Brain microvascular endothelial cell (primary cell): ENCODE data around the gene ZBP1.

Experiments used
- DNase-seq: peaks from one replicate; pipeline ENCODE4 v3.0.0-alpha.2; 2020
- H3K27ac ChIP-seq: fragments of 250-450 bp; sonication (Bioruptor Pico); 2 replicates; pipeline ENCODE4 v1.5.1; 2020; ENCODE audit warnings: mild to moderate bottlenecking, moderate library complexity
- H3K27me3 ChIP-seq: fragments of 250-450 bp; sonication (Bioruptor Pico); replicated peaks from 2 replicates; pipeline ENCODE4 v1.5.1; 2020; ENCODE audit warnings: mild to moderate bottlenecking
- H3K36me3 ChIP-seq: fragments of 250-450 bp; sonication (Bioruptor Pico); replicated peaks from 2 replicates; pipeline ENCODE4 v1.5.1; 2020; ENCODE audit warnings: mild to moderate bottlenecking
- H3K4me3 ChIP-seq: 2 replicates; pipeline ENCODE4 v1.5.1; 2011; ENCODE audit warnings: low read depth, mild to moderate bottlenecking, control low read depth, low read length, moderate library complexity
- CTCF ChIP-seq: IDR thresholded peaks from 2 replicates; pipeline ENCODE4 v1.5.1; 2011; ENCODE audit warnings: low read depth, mild to moderate bottlenecking, moderate library complexity, low read length, control low read depth, inconsistent platforms; ENCODE audit errors: missing control alignments
- in situ Hi-C: cut with HindIII; loops from 2 replicates; pipeline ENCODE4 v1.10.0; 2017; ENCODE audit warnings: low sequenced_read_pairs, low pct_ligation_motif_present

The ZBP1 gene

GRCh38 chr20:57649617-57650015 is 29.4 kb upstream of the ZBP1 start:
- peaks cover 21% of the 10 kb centered on the region for H3K36me3 ChIP-seq
- DNase-seq: no peak
- no peak overlapping the region for H3K4me3 ChIP-seq
- in situ Hi-C loops: no loop called here
- no peak overlapping the region for H3K27ac ChIP-seq
- H3K27me3 ChIP-seq: no peaks in the 10 kb centered on the region
- TF ChIP-seq CTCF: no peak

- Histone ChIP-seq H3K27me3 (no peaks in the 10 kb centered on the region), H3K36me3 (peaks cover 21% of the 10 kb centered on the region), H3K4me3 (no peak overlapping the region), H3K27ac (no peak overlapping the region)
- no peak for DNase-seq
- in situ Hi-C loops: no loop called here
- no peak for TF ChIP-seq CTCF
Observed at GRCh38 chr20:57648878-57649616, 28.8 kb upstream of the ZBP1 start.

- in situ Hi-C loops: no loop called here
- no peak for DNase-seq
Observed at GRCh38 chr20:57647933-57648785, 27.9 kb upstream of the ZBP1 start.

GRCh38 chr20:57647006-57647932 is 27.0 kb upstream of the ZBP1 start:
- in situ Hi-C loops: no loop called here
- peaks cover 15% of the 10 kb centered on the region for H3K36me3 ChIP-seq
- DNase-seq: no peak
- TF ChIP-seq CTCF: no peak
- no peak overlapping the region for H3K4me3 ChIP-seq
- H3K27ac ChIP-seq: no peak overlapping the region
- H3K27me3 ChIP-seq: no peaks in the 10 kb centered on the region

More at GRCh38 chr20:57647933-57648785, 27.9 kb upstream of the ZBP1 start:
- TF ChIP-seq CTCF: no peak
- no peak overlapping the region for H3K4me3 ChIP-seq
- peaks cover 21% of the 10 kb centered on the region for H3K36me3 ChIP-seq
- H3K27ac ChIP-seq: no peak overlapping the region
- H3K27me3 ChIP-seq: no peaks in the 10 kb centered on the region

GRCh38 chr20:57638895-57639236 is 18.6 kb upstream of the ZBP1 start:
- Histone ChIP-seq H3K27me3 (no peaks in the 10 kb centered on the region), H3K27ac (no peak overlapping the region), H3K4me3 (no peak overlapping the region), H3K36me3 (no peaks in the 10 kb centered on the region)
- no peak for TF ChIP-seq CTCF
- DNase-seq: no peak
- in situ Hi-C loops: no loop called here
